Measurements from ENCODE around the gene GJC2.

DNA sequence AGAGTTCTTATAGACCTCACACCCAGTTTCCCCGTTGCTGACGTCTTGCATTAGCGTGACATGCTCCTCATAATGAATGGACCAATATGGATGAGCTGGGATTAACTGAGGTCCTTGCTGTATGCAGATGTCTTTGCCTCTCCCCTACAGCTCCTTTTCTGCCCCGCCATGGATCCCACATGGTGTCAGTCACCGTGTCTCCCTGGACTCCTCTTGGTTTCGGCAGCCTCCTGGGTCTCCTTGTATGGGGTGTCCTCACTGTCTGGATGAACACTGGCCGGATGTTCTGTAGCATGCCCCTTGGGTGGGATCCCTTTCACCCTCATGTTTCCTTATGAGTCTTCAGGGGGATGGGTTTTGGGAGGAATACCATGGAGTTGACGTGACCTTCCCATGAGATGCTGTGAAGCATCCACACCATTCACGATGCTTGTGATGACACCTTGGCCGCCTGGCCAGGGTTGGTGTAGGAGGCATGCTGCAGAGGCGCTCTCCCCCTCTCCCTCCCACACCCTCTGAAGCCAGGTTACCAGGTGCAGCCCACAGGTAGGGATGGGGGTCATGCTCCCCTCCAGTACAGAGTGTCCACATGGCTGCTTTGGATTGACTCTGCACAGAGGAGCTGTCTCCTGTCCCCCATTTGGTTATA is 4.4 kb downstream of the GJC2 start:
- TF ChIP-seq, protein P1, sequence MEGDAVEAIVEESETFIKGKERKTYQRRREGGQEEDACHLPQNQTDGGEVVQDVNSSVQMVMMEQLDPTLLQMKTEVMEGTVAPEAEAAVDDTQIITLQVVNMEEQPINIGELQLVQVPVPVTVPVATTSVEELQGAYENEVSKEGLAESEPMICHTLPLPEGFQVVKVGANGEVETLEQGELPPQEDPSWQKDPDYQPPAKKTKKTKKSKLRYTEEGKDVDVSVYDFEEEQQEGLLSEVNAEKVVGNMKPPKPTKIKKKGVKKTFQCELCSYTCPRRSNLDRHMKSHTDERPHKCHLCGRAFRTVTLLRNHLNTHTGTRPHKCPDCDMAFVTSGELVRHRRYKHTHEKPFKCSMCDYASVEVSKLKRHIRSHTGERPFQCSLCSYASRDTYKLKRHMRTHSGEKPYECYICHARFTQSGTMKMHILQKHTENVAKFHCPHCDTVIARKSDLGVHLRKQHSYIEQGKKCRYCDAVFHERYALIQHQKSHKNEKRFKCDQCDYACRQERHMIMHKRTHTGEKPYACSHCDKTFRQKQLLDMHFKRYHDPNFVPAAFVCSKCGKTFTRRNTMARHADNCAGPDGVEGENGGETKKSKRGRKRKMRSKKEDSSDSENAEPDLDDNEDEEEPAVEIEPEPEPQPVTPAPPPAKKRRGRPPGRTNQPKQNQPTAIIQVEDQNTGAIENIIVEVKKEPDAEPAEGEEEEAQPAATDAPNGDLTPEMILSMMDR (IDR thresholded peaks at IDR 0.05): no peak
- TF ChIP-seq EZH2 (IDR thresholded peaks at IDR 0.05; ENCODE audit: borderline replicate concordance, insufficient read depth, low read depth, low read length, poor library complexity, severe bottlenecking): no peak
